Right lobe of liver (tissue), 4 donors: Measurements from ENCODE around the gene SUB1.

Experiments
- CTCF ChIP-seq, 4 donors: fragments of 200-600 bp in 3 of 4; fragments of 450-650 bp in 1 of 4; IDR thresholded peaks; one replicate each; pipeline versions ENCODE4 v1.5.1 to v1.8.0; 2016 to 2022; ENCODE audit warnings: antibody characterized with exemption in 4 of 4, mild to moderate bottlenecking in 2 of 4
- POLR2A ChIP-seq: fragments of 450-650 bp; IDR thresholded peaks from one replicate; pipeline ENCODE4 v1.6.1; 2017; ENCODE audit warnings: antibody characterized with exemption, mild to moderate bottlenecking
- donor health status: DM: no; HTN: no; CAD: no.
- donor health status: DM: no; HTN: no; CAD: no.
- donor health status: DM: no; HTN: yes; CAD: no.

GRCh38 chr5:32539981-32540845 is 45.1 kb upstream of the SUB1 start:
- no peak for TF ChIP-seq POLR2A
- TF ChIP-seq CTCF (IDR thresholded peaks at IDR 0.05): no peak
